ENCODE data around the gene DDX5.

Gene DDX5

GRCh38 chr17:64527914-64528313, 21.8 kb upstream of the DDX5 start:
- peaks cover 13% of the 10 kb centered on the region for H3K36me3 ChIP-seq (ENCODE audit: control insufficient read depth, insufficient read depth, low read length)
- DNase-seq (ENCODE audit: extremely low read depth, insufficient read length) = no peak
- no peak overlapping the region for H3K4me3 ChIP-seq (replicated peaks; ENCODE audit: low read depth, low read length)
- no peaks in the 10 kb centered on the region for H3K27me3 ChIP-seq (replicated peaks; ENCODE audit: control insufficient read depth, insufficient read depth, low read length)
- TF ChIP-seq, protein P1, sequence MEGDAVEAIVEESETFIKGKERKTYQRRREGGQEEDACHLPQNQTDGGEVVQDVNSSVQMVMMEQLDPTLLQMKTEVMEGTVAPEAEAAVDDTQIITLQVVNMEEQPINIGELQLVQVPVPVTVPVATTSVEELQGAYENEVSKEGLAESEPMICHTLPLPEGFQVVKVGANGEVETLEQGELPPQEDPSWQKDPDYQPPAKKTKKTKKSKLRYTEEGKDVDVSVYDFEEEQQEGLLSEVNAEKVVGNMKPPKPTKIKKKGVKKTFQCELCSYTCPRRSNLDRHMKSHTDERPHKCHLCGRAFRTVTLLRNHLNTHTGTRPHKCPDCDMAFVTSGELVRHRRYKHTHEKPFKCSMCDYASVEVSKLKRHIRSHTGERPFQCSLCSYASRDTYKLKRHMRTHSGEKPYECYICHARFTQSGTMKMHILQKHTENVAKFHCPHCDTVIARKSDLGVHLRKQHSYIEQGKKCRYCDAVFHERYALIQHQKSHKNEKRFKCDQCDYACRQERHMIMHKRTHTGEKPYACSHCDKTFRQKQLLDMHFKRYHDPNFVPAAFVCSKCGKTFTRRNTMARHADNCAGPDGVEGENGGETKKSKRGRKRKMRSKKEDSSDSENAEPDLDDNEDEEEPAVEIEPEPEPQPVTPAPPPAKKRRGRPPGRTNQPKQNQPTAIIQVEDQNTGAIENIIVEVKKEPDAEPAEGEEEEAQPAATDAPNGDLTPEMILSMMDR (IDR thresholded peaks at IDR 0.05; ENCODE audit: insufficient read depth, low read length, poor library complexity, severe bottlenecking) = no peak

GRCh38 chr17:64520359-64520758, 14.3 kb upstream of the DDX5 start:
- H3K36me3 ChIP-seq (ENCODE audit: control insufficient read depth, insufficient read depth, low read length) = peaks cover 2% of the 10 kb centered on the region
- DNase-seq (ENCODE audit: extremely low read depth, insufficient read length) = no peak
- no peaks in the 10 kb centered on the region for H3K27me3 ChIP-seq (replicated peaks; ENCODE audit: control insufficient read depth, insufficient read depth, low read length)
- TF ChIP-seq, protein P1 (IDR thresholded peaks at IDR 0.05; ENCODE audit: insufficient read depth, low read length, poor library complexity, severe bottlenecking) = no peak
- H3K4me3 ChIP-seq (replicated peaks; ENCODE audit: low read depth, low read length) = no peak overlapping the region

DNA sequence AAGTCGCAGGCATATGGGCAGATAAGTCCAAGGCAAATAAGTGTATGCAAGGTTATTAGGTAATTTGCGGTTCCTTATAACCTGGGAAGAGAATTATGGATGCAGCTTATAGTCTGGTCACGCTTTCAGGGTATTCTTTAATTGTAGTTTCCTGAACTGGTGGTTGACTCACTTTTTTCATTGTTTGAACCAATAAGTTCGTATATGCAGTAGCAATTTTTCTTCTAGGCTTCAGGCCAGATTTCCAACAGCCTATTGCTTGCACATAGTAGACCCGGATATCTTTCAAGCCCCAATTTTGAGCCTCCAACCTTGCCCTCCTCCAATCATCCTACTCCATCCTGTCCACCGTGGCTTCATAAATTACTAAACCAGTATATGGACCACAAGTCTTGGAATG, 13.5 kb upstream of the DDX5 start:
- no peaks in the 10 kb centered on the region for H3K27me3 ChIP-seq (replicated peaks; ENCODE audit: control insufficient read depth, insufficient read depth, low read length)
- H3K4me3 ChIP-seq (replicated peaks; ENCODE audit: low read depth, low read length) = no peak overlapping the region
- peaks cover 2% of the 10 kb centered on the region for H3K36me3 ChIP-seq (ENCODE audit: control insufficient read depth, insufficient read depth, low read length)
- DNase-seq (ENCODE audit: extremely low read depth, insufficient read length) = no peak
- TF ChIP-seq, protein P1 (IDR thresholded peaks at IDR 0.05; ENCODE audit: insufficient read depth, low read length, poor library complexity, severe bottlenecking) = no peak

- DNase-seq (ENCODE audit: extremely low read depth, insufficient read length) = no peak
- Histone ChIP-seq H3K4me3 (replicated peaks; ENCODE audit: low read depth, low read length) (no peak overlapping the region), H3K36me3 (ENCODE audit: control insufficient read depth, insufficient read depth, low read length) (no peaks in the 10 kb centered on the region; the same call in 1 of the 2 replicates), H3K27me3 (replicated peaks; ENCODE audit: control insufficient read depth, insufficient read depth, low read length) (no peaks in the 10 kb centered on the region)
- TF ChIP-seq, protein P1 (IDR thresholded peaks at IDR 0.05; ENCODE audit: insufficient read depth, low read length, poor library complexity, severe bottlenecking) = no peak
These were observed 9.7 kb upstream of the DDX5 start for GRCh38 chr17:64515829-64516228.

DNA sequence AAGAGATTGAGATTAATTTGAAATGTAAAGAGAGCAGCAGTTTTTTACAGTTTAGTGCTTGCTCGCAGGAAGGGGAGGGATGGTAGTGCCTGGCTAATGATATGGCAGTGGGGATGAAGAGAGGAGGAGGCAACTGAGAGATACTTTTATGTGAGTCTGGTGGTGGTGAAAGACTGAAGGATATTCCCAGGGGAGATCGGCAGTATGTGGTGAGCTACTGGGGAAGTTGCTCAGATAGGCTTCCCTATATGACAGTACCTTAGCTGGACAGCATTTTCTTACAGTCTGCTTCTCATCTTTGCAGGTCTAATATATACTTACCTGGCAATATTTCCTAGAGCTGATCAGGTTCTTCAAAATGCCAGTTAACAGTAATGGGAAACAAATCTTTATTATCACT, 9.3 kb upstream of the DDX5 start:
- H3K4me3 ChIP-seq (replicated peaks; ENCODE audit: low read depth, low read length) = no peak overlapping the region
- H3K36me3 ChIP-seq (ENCODE audit: control insufficient read depth, insufficient read depth, low read length) = no peaks in the 10 kb centered on the region; the same call in none of the 2 replicates
- no peaks in the 10 kb centered on the region for H3K27me3 ChIP-seq (replicated peaks; ENCODE audit: control insufficient read depth, insufficient read depth, low read length)
- no peak for DNase-seq (ENCODE audit: extremely low read depth, insufficient read length)
- TF ChIP-seq, protein P1 (IDR thresholded peaks at IDR 0.05; ENCODE audit: insufficient read depth, low read length, poor library complexity, severe bottlenecking) = no peak

DNA sequence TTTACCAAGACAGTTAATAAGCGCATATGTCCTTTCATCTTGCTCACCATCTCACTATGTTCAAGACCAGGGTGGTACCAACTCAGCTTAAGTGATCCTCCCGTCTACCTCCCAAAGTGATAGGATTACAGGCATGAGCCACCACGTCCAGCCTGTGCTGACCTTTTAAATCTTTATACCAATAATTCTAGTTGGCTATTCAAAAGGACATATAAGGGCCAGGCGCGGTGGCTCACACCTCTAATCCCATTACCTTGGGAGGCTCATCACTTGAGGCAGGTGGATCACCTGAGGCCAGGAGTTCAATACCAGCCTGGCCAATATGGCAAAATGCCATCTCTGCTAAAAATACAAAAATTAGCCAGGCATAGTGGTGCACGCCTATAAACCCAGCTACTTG, 3.1 kb upstream of the DDX5 start:
- TF ChIP-seq, protein P1 (IDR thresholded peaks at IDR 0.05; ENCODE audit: insufficient read depth, low read length, poor library complexity, severe bottlenecking) = no peak
- no peak overlapping the region for H3K4me3 ChIP-seq (replicated peaks; ENCODE audit: low read depth, low read length)

More for the DNA sequence above, 3.1 kb upstream of the DDX5 start:
- Histone ChIP-seq H3K36me3 (ENCODE audit: control insufficient read depth, insufficient read depth, low read length) (peaks cover 1% of the 10 kb centered on the region), H3K27me3 (replicated peaks; ENCODE audit: control insufficient read depth, insufficient read depth, low read length) (no peaks in the 10 kb centered on the region)
- no peak for DNase-seq (ENCODE audit: extremely low read depth, insufficient read length)
